GM10266 (cell line): ENCODE measurements around the gene SOCS4.

Source experiments
- DNase-seq: peaks from one replicate; pipeline ENCODE4 v3.0.0; 2012; ENCODE audit errors: extremely low spot score
- TF ChIP-seq, protein P1 (sequence below): IDR thresholded peaks from 2 replicates; pipeline ENCODE4 v1.5.1; 2012; ENCODE audit warnings: mild to moderate bottlenecking, low read depth; ENCODE audit not compliant: control insufficient read depth, insufficient read depth; ENCODE audit errors: missing control alignments

The SOCS4 gene, protein sequence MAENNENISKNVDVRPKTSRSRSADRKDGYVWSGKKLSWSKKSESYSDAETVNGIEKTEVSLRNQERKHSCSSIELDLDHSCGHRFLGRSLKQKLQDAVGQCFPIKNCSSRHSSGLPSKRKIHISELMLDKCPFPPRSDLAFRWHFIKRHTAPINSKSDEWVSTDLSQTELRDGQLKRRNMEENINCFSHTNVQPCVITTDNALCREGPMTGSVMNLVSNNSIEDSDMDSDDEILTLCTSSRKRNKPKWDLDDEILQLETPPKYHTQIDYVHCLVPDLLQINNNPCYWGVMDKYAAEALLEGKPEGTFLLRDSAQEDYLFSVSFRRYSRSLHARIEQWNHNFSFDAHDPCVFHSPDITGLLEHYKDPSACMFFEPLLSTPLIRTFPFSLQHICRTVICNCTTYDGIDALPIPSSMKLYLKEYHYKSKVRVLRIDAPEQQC

DNA sequence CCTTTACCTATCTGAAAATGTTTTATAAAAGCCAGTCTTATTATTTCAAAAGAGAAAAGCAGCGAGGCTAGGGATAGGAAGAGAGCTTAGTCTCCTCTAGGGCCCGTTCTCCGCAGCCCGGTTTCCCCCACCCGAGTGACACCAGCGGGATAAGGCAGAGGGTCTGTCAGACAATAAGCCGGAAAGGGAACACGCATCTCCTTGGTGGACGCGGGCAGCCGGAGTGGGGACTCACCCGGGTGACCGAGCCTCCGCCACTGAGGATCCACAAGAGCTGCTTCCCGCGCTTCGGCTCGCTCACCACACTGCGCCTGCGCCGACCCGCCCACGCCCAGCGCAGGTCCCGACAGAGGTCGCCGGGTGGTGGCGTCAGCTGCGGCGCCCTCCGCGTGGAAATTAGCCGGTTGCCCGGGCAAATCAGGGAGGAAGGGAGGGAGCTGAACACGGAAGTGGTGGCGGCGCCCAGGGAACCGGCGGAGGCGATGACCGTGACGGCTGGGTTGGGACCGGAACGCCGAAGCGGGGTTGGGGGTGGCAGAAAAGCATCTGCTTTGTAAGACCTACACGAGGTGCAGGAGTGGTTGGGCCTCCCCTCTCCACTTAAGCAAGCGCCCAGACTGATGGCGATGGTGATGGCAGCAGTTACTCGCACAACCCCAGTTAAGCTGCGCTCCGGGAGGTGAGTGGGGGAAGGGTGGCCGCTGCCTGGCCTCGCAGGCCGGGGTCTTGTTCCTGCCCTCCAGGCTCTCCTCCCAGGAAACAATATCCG lies at the start of gene SOCS4, which contains the start of gene WDHD1:
Gene SOCS4, plus strand, starts transcription at position 444 of the 769 bp plus-strand sequence. CDS start 15,806 bp downstream, outside the sequence.
Gene WDHD1, minus strand, starts transcription at position 307 of the 769 bp plus-strand sequence. CDS start 312 bp downstream, outside the sequence.
- TF ChIP-seq, protein P1, sequence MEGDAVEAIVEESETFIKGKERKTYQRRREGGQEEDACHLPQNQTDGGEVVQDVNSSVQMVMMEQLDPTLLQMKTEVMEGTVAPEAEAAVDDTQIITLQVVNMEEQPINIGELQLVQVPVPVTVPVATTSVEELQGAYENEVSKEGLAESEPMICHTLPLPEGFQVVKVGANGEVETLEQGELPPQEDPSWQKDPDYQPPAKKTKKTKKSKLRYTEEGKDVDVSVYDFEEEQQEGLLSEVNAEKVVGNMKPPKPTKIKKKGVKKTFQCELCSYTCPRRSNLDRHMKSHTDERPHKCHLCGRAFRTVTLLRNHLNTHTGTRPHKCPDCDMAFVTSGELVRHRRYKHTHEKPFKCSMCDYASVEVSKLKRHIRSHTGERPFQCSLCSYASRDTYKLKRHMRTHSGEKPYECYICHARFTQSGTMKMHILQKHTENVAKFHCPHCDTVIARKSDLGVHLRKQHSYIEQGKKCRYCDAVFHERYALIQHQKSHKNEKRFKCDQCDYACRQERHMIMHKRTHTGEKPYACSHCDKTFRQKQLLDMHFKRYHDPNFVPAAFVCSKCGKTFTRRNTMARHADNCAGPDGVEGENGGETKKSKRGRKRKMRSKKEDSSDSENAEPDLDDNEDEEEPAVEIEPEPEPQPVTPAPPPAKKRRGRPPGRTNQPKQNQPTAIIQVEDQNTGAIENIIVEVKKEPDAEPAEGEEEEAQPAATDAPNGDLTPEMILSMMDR, result peak; percentile 32
- DNase-seq, result peak; percentile 91

DNA sequence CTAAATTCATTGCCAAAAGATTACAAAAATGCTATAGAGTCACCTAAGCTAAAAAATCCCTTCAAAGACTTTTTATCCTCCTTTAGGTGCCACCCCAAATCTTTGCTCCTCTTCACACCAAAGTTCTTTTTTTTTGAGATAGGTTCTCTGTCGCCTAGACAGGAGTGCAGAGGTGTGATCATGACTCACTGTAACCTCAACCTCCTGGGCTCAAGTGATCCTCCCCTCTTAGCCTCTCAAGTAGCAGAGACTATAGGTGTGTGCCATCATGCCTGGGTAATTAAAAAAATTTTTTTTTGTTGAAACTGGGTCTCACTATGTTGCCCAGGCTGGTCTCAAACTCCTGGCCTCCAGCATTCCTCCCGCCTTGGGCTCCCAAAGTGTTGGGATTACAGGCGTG lies 48.0 kb upstream of the SOCS4 start:
- TF ChIP-seq, protein P1, result no peak
- DNase-seq, result no peak

DNA sequence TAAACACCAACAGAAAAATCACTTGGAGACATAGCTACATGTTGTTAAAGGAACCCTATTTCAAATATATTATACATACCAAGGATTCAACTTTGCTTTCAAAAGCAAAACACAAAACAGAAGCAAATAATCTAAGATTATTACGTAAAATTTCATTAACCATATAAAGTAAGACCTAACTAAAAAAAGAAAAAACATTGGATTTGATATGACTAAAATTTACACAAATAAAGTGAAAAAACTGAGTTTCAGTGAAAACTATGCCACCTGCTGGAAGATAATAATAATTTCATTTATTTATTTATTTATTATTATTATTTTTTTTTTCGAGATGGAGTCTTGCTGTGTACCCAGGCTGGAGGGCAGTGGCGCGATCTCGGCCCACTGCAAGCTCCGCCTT lies 45.3 kb upstream of the SOCS4 start:
- no peak for DNase-seq
- TF ChIP-seq, protein P1, result no peak

DNA sequence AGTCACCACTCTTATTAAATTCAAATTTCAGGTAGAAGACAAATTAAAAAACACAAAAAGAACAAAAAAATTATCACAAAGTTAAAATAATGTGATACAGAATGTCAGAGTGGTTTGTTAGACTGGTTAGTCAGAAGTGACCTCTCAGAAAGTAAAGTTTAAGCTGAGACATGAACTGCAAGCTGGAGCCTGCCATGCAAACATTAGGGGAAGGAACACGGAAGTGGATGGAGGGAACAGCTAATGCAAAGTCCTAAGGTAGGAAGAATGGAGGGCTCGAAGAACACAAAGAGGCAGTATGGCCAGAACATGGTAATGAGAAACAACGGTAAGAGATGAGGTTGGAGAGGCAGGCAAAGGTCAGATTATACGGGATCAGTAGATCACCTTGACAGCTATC lies 41.9 kb upstream of the SOCS4 start:
- no peak for DNase-seq
- TF ChIP-seq, protein P1, result no peak

DNA sequence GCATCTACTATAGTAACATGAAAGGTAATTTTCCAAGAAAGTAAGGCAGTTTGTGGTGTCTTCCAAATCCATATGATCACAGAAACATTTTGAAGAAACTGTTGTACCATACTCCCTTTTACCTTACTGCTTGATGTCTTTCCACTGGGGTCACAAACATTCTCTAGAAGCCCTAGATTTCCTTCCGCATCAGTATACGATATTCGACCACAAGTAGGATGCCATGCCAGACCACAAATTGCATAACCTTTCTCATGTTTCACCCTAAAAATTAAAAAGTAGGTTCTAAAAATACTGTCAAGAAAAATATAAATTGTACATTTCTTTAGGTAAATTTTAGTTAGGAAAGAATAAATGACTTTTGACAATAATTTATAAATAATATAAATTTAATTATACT lies 26.7 kb upstream of the SOCS4 start:
- TF ChIP-seq, protein P1, result no peak
- no peak for DNase-seq

DNA sequence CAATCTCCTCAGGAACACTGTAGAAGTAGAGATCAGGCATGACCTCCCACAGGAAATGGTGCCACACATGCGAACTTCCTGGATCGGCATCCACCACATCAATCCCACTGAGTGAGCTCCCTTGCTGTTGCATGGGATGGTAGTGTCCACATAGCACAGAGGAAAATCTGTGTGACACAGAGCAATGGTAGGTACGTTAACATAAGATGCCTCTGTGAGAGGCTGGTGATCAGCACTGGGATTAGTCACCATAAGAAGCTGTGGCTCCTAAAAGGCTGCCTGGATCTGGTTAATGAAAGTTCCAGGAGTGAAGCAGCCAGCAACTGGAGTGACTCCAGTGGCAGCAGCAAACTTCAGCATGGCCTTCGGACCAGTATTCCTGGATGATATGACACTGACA lies 22.0 kb upstream of the SOCS4 start:
- TF ChIP-seq, protein P1, result no peak
- no peak for DNase-seq
